OCI-LY7 (cell line): Measurements from ENCODE around the gene PCNX3. TPM values are rescaled to one million over a fixed set of nuclear protein-coding genes. Genes with fewer than 3 reads are reported as not detected.

Experiments used
- BruUV-seq: library from RNA; stranded (reverse); fragments of 400-500 nt; replicated peaks from 2 replicates; lab custom pipeline; 2021; lab: Mats Ljungman, UMichigan
- CTCF ChIA-PET: fragments of 300-600 bp; sonication (Branson Sonifier 250); formaldehyde crosslinking; loops from one replicate; lab custom pipeline; 2022; ENCODE audit warnings: antibody characterized with exemption; ENCODE audit not compliant: unreplicated experiment; lab: Charles Lee
- POLR2A ChIA-PET: fragments of 300-600 bp; sonication (Branson Sonifier 250); formaldehyde crosslinking; loops from one replicate; lab custom pipeline; 2022; ENCODE audit warnings: antibody characterized with exemption; lab: Charles Lee
- DNase-seq: peaks from one replicate; pipeline ENCODE4 v3.0.0-alpha.2; 2015; ENCODE audit warnings: low spot score
- H2AFZ ChIP-seq: fragments of 200-600 bp; sonication (generic), shearing (Covaris generic); 2 replicates; pipeline ENCODE4 v1.6.1; 2014; ENCODE audit warnings: mild to moderate bottlenecking, antibody characterized with exemption, low read length, moderate library complexity
- H3K27ac ChIP-seq: fragments of 200-600 bp; sonication (generic); 2 replicates; pipeline ENCODE4 v1.5.1; 2014; ENCODE audit warnings: mixed run types, low read depth, mild to moderate bottlenecking, moderate library complexity, low read length, inconsistent platforms; ENCODE audit not compliant: poor library complexity, severe bottlenecking
- H3K36me3 ChIP-seq: fragments of 200-600 bp; sonication (generic); 2 replicates; pipeline ENCODE4 v1.6.1; 2014; ENCODE audit warnings: mild to moderate bottlenecking, antibody characterized with exemption, low read length, moderate library complexity, mixed read lengths; ENCODE audit not compliant: insufficient read depth
- H3K4me1 ChIP-seq: fragments of 200-600 bp; sonication (generic); 2 replicates; pipeline ENCODE4 v1.5.1; 2014; ENCODE audit warnings: mild to moderate bottlenecking, low read length; ENCODE audit not compliant: insufficient read depth, poor library complexity, severe bottlenecking
- H3K4me2 ChIP-seq: fragments of 200-600 bp; sonication (generic); 2 replicates; pipeline ENCODE4 v1.6.1; 2014; ENCODE audit warnings: mild to moderate bottlenecking, low read length
- H3K4me3 ChIP-seq: fragments of 200-600 bp; sonication (generic); 2 replicates; pipeline ENCODE4 v1.5.1; 2014; ENCODE audit warnings: mild to moderate bottlenecking, low read depth, low read length; ENCODE audit not compliant: poor library complexity, severe bottlenecking
- H3K79me2 ChIP-seq: fragments of 200-600 bp; sonication (generic); 2 replicates; pipeline ENCODE4 v1.6.1; 2016; ENCODE audit warnings: low read depth, mild to moderate bottlenecking, low read length, moderate library complexity, mixed read lengths; ENCODE audit not compliant: insufficient read depth
- H3K9me2 ChIP-seq: fragments of 200-600 bp; sonication (generic); 2 replicates; pipeline ENCODE4 v1.6.1; 2016; ENCODE audit warnings: mild to moderate bottlenecking, low read length, mixed read lengths; ENCODE audit not compliant: insufficient read depth
- H3K9me3 ChIP-seq: fragments of 200-600 bp; sonication (generic); 2 replicates; pipeline ENCODE4 v1.6.1; 2014; ENCODE audit warnings: mild to moderate bottlenecking, mixed run types, low read length, mixed read lengths
- H4K20me1 ChIP-seq: fragments of 200-600 bp; sonication (generic); 2 replicates; pipeline ENCODE4 v1.6.1; 2014; ENCODE audit warnings: mild to moderate bottlenecking, antibody characterized with exemption, low read length, moderate library complexity, mixed read lengths; ENCODE audit not compliant: insufficient read depth
- CTCF ChIP-seq: fragments of 200-600 bp; sonication (generic); conservative IDR thresholded peaks from 2 replicates; pipeline ENCODE4 v1.5.1; 2014; ENCODE audit warnings: mild to moderate bottlenecking, antibody characterized with exemption, low read length, moderate library complexity, mixed read lengths
- EZH2phosphoT487 ChIP-seq: fragments of 200-600 bp; sonication (generic); IDR thresholded peaks from 2 replicates; pipeline ENCODE4 v1.6.1; 2018; ENCODE audit warnings: low read depth, borderline replicate concordance, mild to moderate bottlenecking, mixed run types, antibody characterized with exemption, low read length, moderate library complexity, mixed read lengths
- intact Hi-C: fragments of 100-400 bp; cut with micrococcal nuclease; formaldehyde crosslinking; loops from one replicate; pipeline ENCODE4 v1.10.0; 2022; ENCODE audit not compliant: unreplicated experiment
- total RNA-seq, 2 experiments: library from RNA; depleted of rRNA in 1 of 2; stranded (reverse); fragments of >200 nt in 1 of 2; shearing (Covaris generic) in 1 of 2; gene quantifications; 2 replicates each; pipeline ENCODE4 v1.2.3, GENCODE V29; 2014 to 2022

PCNX3 gene
- total RNA-seq, 2 experiments from 2014 or later = 36.2 to 66.7 TPM

- no peaks in the 10 kb centered on the region for H3K9me3 ChIP-seq
- peak; percentile 96 for DNase-seq
- peaks cover 15% of the 10 kb centered on the region for H3K4me1 ChIP-seq
- peak within 1 kb of the TSS; percentile 90 for H3K27ac ChIP-seq
- peaks cover 19% of the 10 kb centered on the region for H3K79me2 ChIP-seq
- H3K9me2 ChIP-seq = no peaks in the 10 kb centered on the region
- H3K4me3 ChIP-seq = peak within 1 kb of the TSS; percentile 100
- peaks cover 36% of the 10 kb centered on the region for H3K36me3 ChIP-seq
- peaks cover 11% of the 10 kb centered on the region; the same call in 1 of the 2 replicates for H4K20me1 ChIP-seq
- intact Hi-C loops = loop anchor here (1.0 to 5.0 kb wide), 5 partner anchors 24 to 196 kb away; partner anchors contain the start of genes FAM89B, PCNX3 and ZNRD2
- TF ChIP-seq CTCF (no peak), EZH2phosphoT487 (no peak)
- H2AFZ ChIP-seq = peak within 1 kb of the TSS; percentile 68
- no TSS peak for BruUV-seq
- H3K4me2 ChIP-seq = peak within 1 kb of the TSS; percentile 99
- ChIA-PET CTCF (interaction anchor here (0.6 kb wide), 1 partner anchor 1725 kb away, joined by 6 read pairs; no protein-coding TSS in a partner anchor), POLR2A (interaction anchor here (1.3 to 1.6 kb wide), 2 partner anchors 24 to 48 kb away, joined by 4 to 7 read pairs; no protein-coding TSS in a partner anchor)
These were observed 47.4 kb downstream of the PCNX3 start, which contains the start of gene RELA for GRCh38 chr11:65662799-65663638. Gene RELA (minus strand): TSS chr11:65662916. CDS start chr11:65662832, 84 bp downstream.

- CTCF ChIA-PET = interaction anchor here (0.6 kb wide), 2 partner anchors 119 to 1724 kb away, joined by 6 to 7 read pairs; no protein-coding TSS in a partner anchor
- H4K20me1 ChIP-seq = peaks cover 11% of the 10 kb centered on the region; the same call in 1 of the 2 replicates
- peak overlapping the region; percentile 97 for H3K4me2 ChIP-seq
- POLR2A ChIA-PET = interaction anchor here (0.6 to 1.6 kb wide), 4 partner anchors 24 to 221 kb away, joined by 3 to 7 read pairs (median 6); no protein-coding TSS in a partner anchor
- intact Hi-C loops = loop anchor here (1.0 to 5.0 kb wide), 4 partner anchors 24 to 196 kb away; partner anchors contain the start of genes FAM89B, PCNX3 and ZNRD2
- peaks cover 29% of the 10 kb centered on the region for H3K36me3 ChIP-seq
- peak; percentile 31 for DNase-seq
- no peaks in the 10 kb centered on the region for H3K9me3 ChIP-seq
- H3K27ac ChIP-seq = peak overlapping the region; percentile 90
- H3K4me1 ChIP-seq = peaks cover 15% of the 10 kb centered on the region
- no TSS peak for BruUV-seq
- no peak for TF ChIP-seq EZH2phosphoT487
- no peak for TF ChIP-seq CTCF
- peaks cover 19% of the 10 kb centered on the region for H3K79me2 ChIP-seq
- peak overlapping the region; percentile 100 for H3K4me3 ChIP-seq
- no peaks in the 10 kb centered on the region for H3K9me2 ChIP-seq
- peak overlapping the region; percentile 68 for H2AFZ ChIP-seq
These were observed 48.1 kb downstream of the PCNX3 start for GRCh38 chr11:65663639-65664200.
